Measurements from ENCODE around the gene PCDHAC1. TPM values are rescaled to one million over a fixed set of nuclear protein-coding genes. Genes with fewer than 3 reads are reported as not detected.

PCDHAC1 gene
- total and polyA plus RNA-seq, 8 donors: 0.03 to 0.55 (median 0.15) TPM; not detected in 5

- no peaks in the 10 kb centered on the region for H3K4me1 ChIP-seq
- H3K27ac ChIP-seq: no peak overlapping the region
- H3K9me3 ChIP-seq: peaks cover 0 to 33% (median 14%) of the 10 kb centered on the region in 4 donors
- no peaks in the 10 kb centered on the region for H3K36me3 ChIP-seq
- H3K27me3 ChIP-seq: no peaks in the 10 kb centered on the region
- no peak overlapping the region for H3K4me3 ChIP-seq
- TF ChIP-seq POLR2AphosphoS5 (IDR thresholded peaks at IDR 0.05): no peak
- no peak for TF ChIP-seq CTCF (IDR thresholded peaks at IDR 0.05)
- TF ChIP-seq POLR2A (IDR thresholded peaks at IDR 0.05): no peak
- TF ChIP-seq EP300 (IDR thresholded peaks at IDR 0.05): no peak
- WGBS, 5 donors: 62 to 88% (median 72%) methylated on average over 1 of the region's 1 CpG
- no peak for DNase-seq
- intact Hi-C loops (cut with DNase I; ENCODE audit: low total_unique reads): no loop called here
Measured at GRCh38 chr5:140916325-140916724, 9.8 kb upstream of the PCDHAC1 start.

- H3K4me3 ChIP-seq: no peak overlapping the region
- DNase-seq: no peak
- 54 to 69% (median 64%) methylated on average over 4 of the region's 4 CpGs for WGBS, 5 donors
- H3K27me3 ChIP-seq: peaks cover 0 to 48% (median 44%) of the 10 kb centered on the region in 3 donors
- H3K36me3 ChIP-seq: no peaks in the 10 kb centered on the region
- intact Hi-C loops (cut with DNase I; ENCODE audit: low total_unique reads): no loop called here
- no peak for TF ChIP-seq EP300 (IDR thresholded peaks at IDR 0.05)
- TF ChIP-seq POLR2A (IDR thresholded peaks at IDR 0.05): no peak
- TF ChIP-seq POLR2AphosphoS5 (IDR thresholded peaks at IDR 0.05): no peak
- no peak for TF ChIP-seq CTCF (IDR thresholded peaks at IDR 0.05)
- H3K9me3 ChIP-seq: peaks cover 0 to 32% (median 4%) of the 10 kb centered on the region in 4 donors
- H3K4me1 ChIP-seq: peaks cover 7 to 22% (median 17%) of the 10 kb centered on the region in 4 donors
- no peak overlapping the region for H3K27ac ChIP-seq
Measured at GRCh38 chr5:140923601-140924000, 2.5 kb upstream of the PCDHAC1 start.

- peaks cover 0 to 56% (median 47%) of the 10 kb centered on the region in 3 donors for H3K27me3 ChIP-seq
Measured at GRCh38 chr5:140926443-140927227, 536 bp downstream of the PCDHAC1 start.

GRCh38 chr5:140927228-140927573 lies 1.1 kb downstream of the PCDHAC1 start:
- no peaks in the 10 kb centered on the region for H3K36me3 ChIP-seq
- peaks cover 0 to 56% (median 47%) of the 10 kb centered on the region in 3 donors for H3K27me3 ChIP-seq
- peaks cover 0 to 32% (median 4%) of the 10 kb centered on the region in 4 donors for H3K9me3 ChIP-seq
- H3K4me1 ChIP-seq: peaks cover 7 to 22% (median 17%) of the 10 kb centered on the region in 4 donors
- WGBS, 5 donors: 0 to 15% (median 12%) methylated on average over 4 to 26 of the region's 26 CpGs
- TF ChIP-seq EP300 (IDR thresholded peaks at IDR 0.05) (no peak), POLR2A (IDR thresholded peaks at IDR 0.05) (no peak), POLR2AphosphoS5 (IDR thresholded peaks at IDR 0.05) (no peak), CTCF (IDR thresholded peaks at IDR 0.05) (no peak)
- intact Hi-C loops (cut with DNase I; ENCODE audit: low total_unique reads): no loop called here
- no peak for DNase-seq
- peak overlapping the region in 2 of 5 donors; percentile 40 to 64 for H3K27ac ChIP-seq
- H3K4me3 ChIP-seq: peak overlapping the region; percentile 48 to 59 (median 54)

More at GRCh38 chr5:140926443-140927227, 536 bp downstream of the PCDHAC1 start:
- intact Hi-C loops (cut with DNase I; ENCODE audit: low total_unique reads): no loop called here
- Histone ChIP-seq H3K4me3 (peak overlapping the region; percentile 48 to 59 (median 54)), H3K27ac (peak overlapping the region in 3 of 5 donors; percentile 2 to 64 (median 40)), H3K4me1 (peaks cover 7 to 22% (median 17%) of the 10 kb centered on the region in 4 donors), H3K9me3 (peaks cover 0 to 32% (median 4%) of the 10 kb centered on the region in 4 donors), H3K36me3 (no peaks in the 10 kb centered on the region)
- peak; percentile 66 to 89 for DNase-seq
- TF ChIP-seq POLR2A (IDR thresholded peaks at IDR 0.05): no peak
- TF ChIP-seq CTCF (IDR thresholded peaks at IDR 0.05): peak in 5 of 7 experiments; percentile 36 to 65 (median 49)
- WGBS, 5 donors: 4 to 10% (median 5%) methylated on average over 49 to 74 of the region's 74 CpGs
